B cell (primary cell): ENCODE data around the gene ZNF281. TPM values are rescaled to one million over a fixed set of nuclear protein-coding genes. Genes with fewer than 3 reads are reported as not detected.

Source experiments
- ATAC-seq: fragments of 200-7000 bp; cut with Tn5 transposase; one replicate; pipeline ENCODE4 v1.10.0; 2021; ENCODE audit warnings: low read depth, mild to moderate bottlenecking, moderate number of reproducible peaks, moderate library complexity
- CTCF ChIA-PET: fragments of 350-600 bp; sonication (Branson Sonifier 250); formaldehyde crosslinking; loops from one replicate; lab custom pipeline; 2021; ENCODE audit warnings: antibody characterized with exemption, inconsistent platforms; lab: Charles Lee
- POLR2A ChIA-PET: fragments of 350-600 bp; sonication (Branson Sonifier 250); formaldehyde crosslinking; loops from one replicate; lab custom pipeline; 2021; ENCODE audit warnings: antibody characterized with exemption; lab: Charles Lee
- DNase-seq: peaks from one replicate; pipeline ENCODE4 v3.0.0; 2013
- H2AFZ ChIP-seq: 2 replicates; pipeline ENCODE4 v1.6.1; 2012; ENCODE audit warnings: mild to moderate bottlenecking, low read depth, low read length; ENCODE audit not compliant: insufficient read depth, poor library complexity, severe bottlenecking
- H3K27ac ChIP-seq, 2 donors: 1 replicate in 1 of 2; 2 replicates in 1 of 2; pipeline ENCODE4 v1.5.1; 2012 to 2013; ENCODE audit warnings: low read length in 2 of 2, mild to moderate bottlenecking in 2 of 2, moderate library complexity in 1 of 2
- H3K27me3 ChIP-seq, 4 experiments: fragments of 200-600 bp in 1 of 4; sonication (generic) in 1 of 4; replicated peaks in 1 of 4; 1 replicate in 2 of 4; 2 replicates in 2 of 4; pipeline versions ENCODE4 v1.6.1 to v1.7.0; 2013 to 2016; ENCODE audit warnings: low read length in 3 of 4, mild to moderate bottlenecking in 2 of 4, mixed read lengths in 1 of 4, moderate library complexity in 1 of 4; ENCODE audit not compliant: insufficient read depth in 4 of 4, control insufficient read depth in 3 of 4; ENCODE audit errors: control extremely low read depth in 1 of 4
- H3K36me3 ChIP-seq, 2 experiments: replicated peaks in 1 of 2; 1 replicate in 1 of 2; 2 replicates in 1 of 2; pipeline versions ENCODE4 v1.6.1 to v1.7.1; 2013; ENCODE audit warnings: low read length in 1 of 2; ENCODE audit not compliant: insufficient read depth in 2 of 2, control insufficient read depth in 1 of 2; ENCODE audit errors: control extremely low read depth in 1 of 2, extremely low read depth in 1 of 2
- H3K4me1 ChIP-seq, 2 donors: fragments of 200-600 bp in 1 of 2; sonication (generic) in 1 of 2; 1 replicate in 1 of 2; 2 replicates in 1 of 2; pipeline versions ENCODE4 v1.5.1 to v1.6.1; 2013 to 2017; ENCODE audit warnings: low read length in 2 of 2; ENCODE audit not compliant: control insufficient read depth in 2 of 2, insufficient read depth in 2 of 2
- H3K4me2 ChIP-seq: replicated peaks from 2 replicates; pipeline ENCODE3; 2012; ENCODE audit warnings: mild to moderate bottlenecking, low read depth, low read length; ENCODE audit not compliant: poor library complexity, severe bottlenecking
- H3K4me3 ChIP-seq, 5 experiments: fragments of 200-600 bp in 1 of 5; sonication (generic) in 1 of 5; 1 replicate in 3 of 5; 2 replicates in 2 of 5; pipeline versions ENCODE4 v1.5.1 to v1.7.0; 2011 to 2016; ENCODE audit warnings: low read length in 4 of 5, mild to moderate bottlenecking in 4 of 5, low read depth in 2 of 5, control low read depth in 1 of 5, moderate library complexity in 1 of 5; ENCODE audit not compliant: insufficient read depth in 1 of 5; ENCODE audit errors: control extremely low read depth in 1 of 5, extremely low read depth in 1 of 5
- H3K79me2 ChIP-seq: fragments of 200-600 bp; sonication (generic); one replicate; pipeline ENCODE4 v1.6.0; 2016; ENCODE audit warnings: low read length; ENCODE audit not compliant: control insufficient read depth, insufficient read depth
- H3K9ac ChIP-seq: fragments of 200-600 bp; sonication (generic); 2 replicates; pipeline ENCODE4 v1.6.1; 2017; ENCODE audit warnings: mild to moderate bottlenecking, low read length, moderate library complexity
- H3K9me3 ChIP-seq, 3 donors: one replicate each; pipeline versions ENCODE4 v1.6.1 to v1.7.1; 2013; ENCODE audit warnings: low read length in 2 of 3; ENCODE audit not compliant: control insufficient read depth in 2 of 3, insufficient read depth in 1 of 3; ENCODE audit errors: control extremely low read depth in 1 of 3
- H4K20me1 ChIP-seq: 2 replicates; pipeline ENCODE4 v1.6.0; 2012; ENCODE audit warnings: mild to moderate bottlenecking, low read length; ENCODE audit not compliant: insufficient read depth, control insufficient read depth, poor library complexity, severe bottlenecking
- H3K27ac Mint-ChIP-seq: one replicate; pipeline ENCODE4 v1.8.0; 2021; ENCODE audit warnings: mixed read lengths
- H3K27me3 Mint-ChIP-seq: one replicate; pipeline ENCODE4 v1.8.0; 2021; ENCODE audit warnings: mixed read lengths
- H3K4me1 Mint-ChIP-seq: one replicate; pipeline ENCODE4 v1.8.0; 2021; ENCODE audit warnings: mixed read lengths
- H3K4me3 Mint-ChIP-seq: one replicate; pipeline ENCODE4 v1.8.0; 2021; ENCODE audit warnings: mixed read lengths
- H3K9me3 Mint-ChIP-seq: one replicate; pipeline ENCODE4 v1.8.0; 2022; ENCODE audit warnings: mixed read lengths; ENCODE audit not compliant: insufficient read depth
- EZH2 ChIP-seq: IDR thresholded peaks from 2 replicates; pipeline ENCODE4 v1.6.1; 2012; ENCODE audit warnings: borderline replicate concordance, low read depth, mild to moderate bottlenecking, moderate library complexity, low read length; ENCODE audit not compliant: insufficient read depth, poor library complexity, severe bottlenecking
- WGBS: methylation state at CpG from one replicate; pipeline ENCODE4 v1.1.5; 2013; ENCODE audit warnings: missing lambda C conversion rate; ENCODE audit not compliant: insufficient coverage; 5-methylcytosine and 5-hydroxymethylcytosine counted together
- intact Hi-C: fragments of 100-400 bp; cut with micrococcal nuclease; formaldehyde crosslinking; loops from one replicate; pipeline ENCODE4 v1.10.0; 2022
- polyA plus RNA-seq: library from polyadenylated mRNA; depleted of rRNA; stranded (reverse); fragments of >200 nt; gene quantifications from 2 replicates; pipeline ENCODE4 v1.2.3, GENCODE V29; 2012
- total RNA-seq, 2 donors: library from RNA; stranded (reverse); fragments of 120-200 nt in 1 of 2; gene quantifications; 1 replicate in 1 of 2; 2 replicates in 1 of 2; pipeline versions ENCODE4 v1.2.3 to v1.2.4, GENCODE V29; 2013 to 2022
- TF ChIP-seq, protein P1 (sequence below): fragments of 200-600 bp; IDR thresholded peaks from one replicate; pipeline ENCODE4 v1.8.0; 2022; ENCODE audit warnings: antibody characterized with exemption, mild to moderate bottlenecking

The ZNF281 gene
- total and polyA plus RNA-seq, 2 donors (not counting 1 experiment from before 2014, with no cell fraction given) = 3.8 to 23.5 TPM

DNA sequence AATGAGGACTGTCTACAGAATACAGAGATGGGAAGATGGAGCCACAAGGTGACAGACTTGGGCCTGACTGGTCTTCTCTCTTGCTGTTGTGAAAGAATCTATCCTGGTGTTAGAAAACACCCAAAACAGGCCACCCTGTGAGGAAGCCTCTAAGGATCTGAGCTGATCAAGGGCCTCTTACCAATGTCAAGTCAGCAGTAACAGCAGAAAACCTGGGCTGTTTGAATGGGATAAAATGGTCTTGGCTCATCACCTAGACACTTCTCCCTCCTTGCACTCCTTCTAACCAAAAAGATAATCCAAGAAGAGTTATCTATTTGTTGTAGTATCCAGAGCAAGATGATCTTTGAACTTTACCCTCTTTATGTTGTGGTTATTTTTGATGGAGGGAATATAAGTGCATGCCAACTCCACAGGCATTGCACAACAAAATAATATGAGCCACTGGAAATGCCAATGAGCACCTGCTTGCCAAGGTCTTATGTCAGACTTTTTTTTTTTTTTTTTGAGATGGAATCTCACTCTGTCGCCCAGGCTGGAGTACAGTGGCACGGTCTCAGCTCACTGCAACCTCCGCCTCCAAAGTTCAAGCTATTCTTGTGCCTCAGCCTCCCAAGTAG is 32.8 kb upstream of the ZNF281 start:
- Histone ChIP-seq H3K4me2 (no peak overlapping the region), H2AFZ (no peak overlapping the region), H3K9me3 (no peaks in the 10 kb centered on the region), H4K20me1 (no peaks in the 10 kb centered on the region), H3K27ac (no peak overlapping the region), H3K36me3 (no peaks in the 10 kb centered on the region), H3K27me3 (no peaks in the 10 kb centered on the region), H3K4me3 (no peak overlapping the region), H3K9ac (no peak overlapping the region), H3K79me2 (no peaks in the 10 kb centered on the region), H3K4me1 (peaks cover 2 to 3% of the 10 kb centered on the region in 2 donors)
- Mint-ChIP-seq H3K4me1 (peaks cover 3% of the 10 kb centered on the region), H3K4me3 (no peak overlapping the region), H3K9me3 (no peaks in the 10 kb centered on the region), H3K27me3 (no peaks in the 10 kb centered on the region), H3K27ac (no peak overlapping the region)
- no CpG with 5 or more reads among the region's 3 CpGs for WGBS
- intact Hi-C loops = no loop called here
- ChIA-PET POLR2A (no interaction called here), CTCF (no interaction called here)
- no peak for ATAC-seq
- no peak for DNase-seq
- TF ChIP-seq, protein P1, sequence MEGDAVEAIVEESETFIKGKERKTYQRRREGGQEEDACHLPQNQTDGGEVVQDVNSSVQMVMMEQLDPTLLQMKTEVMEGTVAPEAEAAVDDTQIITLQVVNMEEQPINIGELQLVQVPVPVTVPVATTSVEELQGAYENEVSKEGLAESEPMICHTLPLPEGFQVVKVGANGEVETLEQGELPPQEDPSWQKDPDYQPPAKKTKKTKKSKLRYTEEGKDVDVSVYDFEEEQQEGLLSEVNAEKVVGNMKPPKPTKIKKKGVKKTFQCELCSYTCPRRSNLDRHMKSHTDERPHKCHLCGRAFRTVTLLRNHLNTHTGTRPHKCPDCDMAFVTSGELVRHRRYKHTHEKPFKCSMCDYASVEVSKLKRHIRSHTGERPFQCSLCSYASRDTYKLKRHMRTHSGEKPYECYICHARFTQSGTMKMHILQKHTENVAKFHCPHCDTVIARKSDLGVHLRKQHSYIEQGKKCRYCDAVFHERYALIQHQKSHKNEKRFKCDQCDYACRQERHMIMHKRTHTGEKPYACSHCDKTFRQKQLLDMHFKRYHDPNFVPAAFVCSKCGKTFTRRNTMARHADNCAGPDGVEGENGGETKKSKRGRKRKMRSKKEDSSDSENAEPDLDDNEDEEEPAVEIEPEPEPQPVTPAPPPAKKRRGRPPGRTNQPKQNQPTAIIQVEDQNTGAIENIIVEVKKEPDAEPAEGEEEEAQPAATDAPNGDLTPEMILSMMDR = no peak
- TF ChIP-seq EZH2 = no peak

DNA sequence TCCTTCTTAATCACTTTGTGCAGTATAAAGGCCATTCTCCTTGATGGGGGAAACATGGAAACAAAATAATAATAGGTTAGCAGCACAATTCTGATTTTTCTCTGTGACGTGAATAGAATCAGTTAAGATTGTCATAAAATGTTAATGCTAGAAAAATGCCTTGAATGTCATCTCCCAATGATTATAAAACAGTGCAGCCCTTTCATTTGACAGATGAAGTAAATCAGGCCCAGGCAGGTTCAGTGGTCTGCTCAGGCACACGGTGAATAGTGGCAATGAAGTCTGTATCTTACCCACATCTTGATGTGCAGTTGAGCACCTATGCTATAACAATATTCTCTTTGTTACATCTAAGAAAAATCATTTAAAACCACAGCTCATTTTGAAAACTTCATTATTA is 32.2 kb upstream of the ZNF281 start:
- TF ChIP-seq, protein P1 = no peak
- no peak for TF ChIP-seq EZH2
- no CpG with 5 or more reads among the region's 2 CpGs for WGBS
- H3K4me3 ChIP-seq = no peak overlapping the region
- ChIA-PET CTCF (no interaction called here), POLR2A (no interaction called here)
- H2AFZ ChIP-seq = no peak overlapping the region
- peaks cover 3 to 6% of the 10 kb centered on the region in 2 donors for H3K4me1 ChIP-seq
- DNase-seq (no peak), ATAC-seq (no peak)
- intact Hi-C loops = no loop called here
- no peaks in the 10 kb centered on the region for H3K79me2 ChIP-seq
- no peaks in the 10 kb centered on the region for H3K27me3 Mint-ChIP-seq
- H3K36me3 ChIP-seq = no peaks in the 10 kb centered on the region
- no peak overlapping the region for H3K4me3 Mint-ChIP-seq
- H3K27me3 ChIP-seq = no peaks in the 10 kb centered on the region
- H3K4me2 ChIP-seq = no peak overlapping the region
- no peak overlapping the region for H3K27ac ChIP-seq
- no peaks in the 10 kb centered on the region for H3K9me3 ChIP-seq
- H3K27ac Mint-ChIP-seq = no peak overlapping the region
- no peak overlapping the region for H3K9ac ChIP-seq
- no peaks in the 10 kb centered on the region for H3K9me3 Mint-ChIP-seq
- no peaks in the 10 kb centered on the region for H4K20me1 ChIP-seq
- peaks cover 7% of the 10 kb centered on the region for H3K4me1 Mint-ChIP-seq
